HCT116 (cell line): ENCODE measurements around the gene TMEM181.

Experiments
- CTCF ChIP-seq, 3 experiments: fragments of 200-600 bp in 1 of 3; sonication (generic) in 1 of 3; IDR thresholded peaks in 2 of 3; conservative IDR thresholded peaks in 1 of 3; 2 replicates each; pipeline ENCODE4 v1.5.1; 2012 to 2017; ENCODE audit warnings: low read depth in 2 of 3, low read length in 2 of 3, antibody characterized with exemption in 1 of 3, borderline replicate concordance in 1 of 3, control low read depth in 1 of 3, mild to moderate bottlenecking in 1 of 3, mixed read lengths in 1 of 3, mixed run types in 1 of 3, moderate library complexity in 1 of 3; ENCODE audit not compliant: insufficient read depth in 1 of 3
- EZH2phosphoT487 ChIP-seq: fragments of 200-600 bp; IDR thresholded peaks from 2 replicates; pipeline ENCODE4 v1.6.1; 2018; ENCODE audit warnings: antibody characterized with exemption, borderline replicate concordance
- RAD21 ChIP-seq: IDR thresholded peaks from 2 replicates; pipeline ENCODE4 v1.6.1; 2012; ENCODE audit warnings: low read depth, mild to moderate bottlenecking

GRCh38 chr6:158669145-158670035 lies 109.5 kb downstream of the TMEM181 start:
- TF ChIP-seq CTCF (IDR thresholded peaks at IDR 0.05 in 2 of 3, conservative IDR thresholded peaks at IDR 0.05 in 1 of 3; ENCODE audit: borderline replicate concordance in 1 of 3, insufficient read depth in 1 of 3, low read depth in 2 of 3, low read length in 2 of 3) (no peak), EZH2phosphoT487 (no peak), RAD21 (no peak)
